ENCODE data around the gene NCK2. TPM values are rescaled to one million over a fixed set of nuclear protein-coding genes. Genes with fewer than 3 reads are reported as not detected.

The NCK2 gene
- polyA plus RNA-seq, 1 experiment = 20.5 TPM

- CTCF ChIA-PET = no interaction called here
- POLR2A ChIA-PET = no interaction called here
- no peak overlapping the region for H3K4me3 ChIP-seq (ENCODE audit: low read depth, low read length)
Observed at GRCh38 chr2:105765415-105766299, 20.9 kb downstream of the NCK2 start.

GRCh38 chr2:105766300-105766866 is 21.7 kb downstream of the NCK2 start:
- Histone ChIP-seq H3K4me3 (ENCODE audit: low read depth, low read length) (no peak overlapping the region), H3K9me3 (ENCODE audit: control insufficient read depth, insufficient read depth, low read length) (no peaks in the 10 kb centered on the region), H3K27ac (ENCODE audit: low read depth, low read length) (no peak overlapping the region), H3K27me3 (ENCODE audit: control insufficient read depth, insufficient read depth, low read length) (no peaks in the 10 kb centered on the region)
- DNase-seq (ENCODE audit: low read depth, low spot score) = no peak
- no peak for TF ChIP-seq CTCF (IDR thresholded peaks at IDR 0.05; ENCODE audit: low read depth, low read length)
- ChIA-PET CTCF (no interaction called here), POLR2A (no interaction called here)

More at GRCh38 chr2:105765415-105766299, 20.9 kb downstream of the NCK2 start:
- DNase-seq (ENCODE audit: low read depth, low spot score) = no peak
- no peaks in the 10 kb centered on the region for H3K27me3 ChIP-seq (ENCODE audit: control insufficient read depth, insufficient read depth, low read length)
- no peak for TF ChIP-seq CTCF (IDR thresholded peaks at IDR 0.05; ENCODE audit: low read depth, low read length)
- no peaks in the 10 kb centered on the region for H3K9me3 ChIP-seq (ENCODE audit: control insufficient read depth, insufficient read depth, low read length)
- no peak overlapping the region for H3K27ac ChIP-seq (ENCODE audit: low read depth, low read length)

GRCh38 chr2:105768176-105768575 is 23.5 kb downstream of the NCK2 start:
- Histone ChIP-seq H3K9me3 (ENCODE audit: control insufficient read depth, insufficient read depth, low read length) (no peaks in the 10 kb centered on the region), H3K4me3 (ENCODE audit: low read depth, low read length) (no peak overlapping the region), H3K27ac (ENCODE audit: low read depth, low read length) (no peak overlapping the region), H3K27me3 (ENCODE audit: control insufficient read depth, insufficient read depth, low read length) (no peaks in the 10 kb centered on the region)
- TF ChIP-seq CTCF (IDR thresholded peaks at IDR 0.05; ENCODE audit: low read depth, low read length) = no peak
- CTCF ChIA-PET = no interaction called here
- POLR2A ChIA-PET = no interaction called here
- no peak for DNase-seq (ENCODE audit: low read depth, low spot score)

- no peak for TF ChIP-seq CTCF (IDR thresholded peaks at IDR 0.05; ENCODE audit: low read depth, low read length)
- CTCF ChIA-PET = no interaction called here
- H3K27ac ChIP-seq (ENCODE audit: low read depth, low read length) = no peak overlapping the region
- DNase-seq (ENCODE audit: low read depth, low spot score) = no peak
- no peaks in the 10 kb centered on the region for H3K27me3 ChIP-seq (ENCODE audit: control insufficient read depth, insufficient read depth, low read length)
- no peak overlapping the region for H3K4me3 ChIP-seq (ENCODE audit: low read depth, low read length)
- H3K9me3 ChIP-seq (ENCODE audit: control insufficient read depth, insufficient read depth, low read length) = no peaks in the 10 kb centered on the region
- POLR2A ChIA-PET = no interaction called here
Observed at GRCh38 chr2:105768961-105769452, 24.3 kb downstream of the NCK2 start.

- no peak overlapping the region for H3K27ac ChIP-seq (ENCODE audit: low read depth, low read length)
- DNase-seq (ENCODE audit: low read depth, low spot score) = no peak
- H3K4me3 ChIP-seq (ENCODE audit: low read depth, low read length) = no peak overlapping the region
- H3K27me3 ChIP-seq (ENCODE audit: control insufficient read depth, insufficient read depth, low read length) = no peaks in the 10 kb centered on the region
- ChIA-PET CTCF (no interaction called here), POLR2A (no interaction called here)
- TF ChIP-seq CTCF (IDR thresholded peaks at IDR 0.05; ENCODE audit: low read depth, low read length) = no peak
- no peaks in the 10 kb centered on the region for H3K9me3 ChIP-seq (ENCODE audit: control insufficient read depth, insufficient read depth, low read length)
Observed at GRCh38 chr2:105769504-105769903, 24.8 kb downstream of the NCK2 start.
